ENCODE results near the gene CCDC169.

CCDC169 gene

DNA sequence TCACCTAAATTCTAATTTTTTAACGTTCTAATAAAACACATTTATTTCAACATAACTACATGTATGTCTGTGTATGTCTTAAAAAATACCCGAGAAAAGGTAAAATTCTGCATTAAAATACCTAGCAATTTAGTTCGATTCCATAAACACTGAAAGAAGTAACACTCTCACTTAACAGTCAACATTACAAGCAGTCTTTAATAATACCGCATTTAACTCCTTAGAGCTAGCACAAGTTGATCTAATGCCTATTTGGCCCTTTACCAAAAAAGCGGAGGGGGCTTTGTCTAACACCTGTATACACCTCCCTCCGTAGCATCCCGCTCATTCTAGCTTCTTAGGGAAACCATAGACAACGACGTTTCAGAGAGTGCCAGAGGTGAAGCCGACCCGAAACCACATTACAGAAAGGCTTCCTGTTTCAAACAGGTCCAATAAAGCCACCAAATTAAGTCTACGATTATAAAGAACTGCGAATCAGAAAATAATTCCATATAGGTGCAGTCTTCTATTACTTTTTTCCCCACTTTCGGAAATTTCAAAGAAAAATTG lies 47.3 kb upstream of the CCDC169 start:
- Histone ChIP-seq H3K4me1 (ENCODE audit: control insufficient read depth in 2 of 2, insufficient read depth in 1 of 2, low read depth in 1 of 2, low read length in 2 of 2) (no peaks in the 10 kb centered on the region), H3K79me1 (ENCODE audit: low read depth, low read length) (peaks cover 2% of the 10 kb centered on the region), H2BK12ac (ENCODE audit: low read length) (no peak overlapping the region), H3K27me3 (ENCODE audit: control insufficient read depth in 3 of 3, insufficient read depth in 3 of 3, low read depth in 1 of 3, low read length in 3 of 3) (no peaks in the 10 kb centered on the region), H2AFZ (ENCODE audit: low read length) (peak overlapping the region; percentile 98), H3K36me3 (replicated peaks in 1 of 2; ENCODE audit: control insufficient read depth in 2 of 2, insufficient read depth in 2 of 2, low read length in 2 of 2) (no peaks in the 10 kb centered on the region), H3K23ac (ENCODE audit: low read depth, low read length, poor library complexity) (no peak overlapping the region), H3K4me2 (ENCODE audit: insufficient read depth, low read length, poor library complexity, severe bottlenecking) (peak overlapping the region; percentile 55), H3K14ac (ENCODE audit: low read length) (no peak overlapping the region), H3K9me3 (replicated peaks in 1 of 2; ENCODE audit: control insufficient read depth in 2 of 2, insufficient read depth in 1 of 2, low read depth in 1 of 2, low read length in 2 of 2) (no peaks in the 10 kb centered on the region), H3K4me3 (ENCODE audit: low read length in 2 of 2) (peak overlapping the region; percentile 23 to 93), H2BK5ac (ENCODE audit: low read length) (no peak overlapping the region), H3K18ac (ENCODE audit: low read length) (no peak overlapping the region), H3K4ac (ENCODE audit: low read length) (no peak overlapping the region), H2AK5ac (ENCODE audit: low read depth, low read length) (no peak overlapping the region), H2BK120ac (ENCODE audit: low read depth, low read length) (no peak overlapping the region), H2BK15ac (ENCODE audit: low read length) (no peak overlapping the region), H4K91ac (ENCODE audit: low read depth, low read length, poor library complexity) (no peak overlapping the region), H3K9ac (ENCODE audit: low read depth, low read length, poor library complexity) (no peak overlapping the region), H4K8ac (ENCODE audit: low read depth, low read length) (no peak overlapping the region), H3K27ac (replicated peaks; ENCODE audit: low read length) (no peak overlapping the region)
- DNase-seq (ENCODE audit: low spot score), result no peak
- WGBS, 2 donors (ENCODE audit: extremely low coverage in 2 of 2, insufficient read length in 2 of 2, insufficient replicate concordance in 1 of 2), result 100% methylated on average over 1 of the region's 14 CpGs; no CpG with 5 or more reads in 1 of the 2 donors

DNA sequence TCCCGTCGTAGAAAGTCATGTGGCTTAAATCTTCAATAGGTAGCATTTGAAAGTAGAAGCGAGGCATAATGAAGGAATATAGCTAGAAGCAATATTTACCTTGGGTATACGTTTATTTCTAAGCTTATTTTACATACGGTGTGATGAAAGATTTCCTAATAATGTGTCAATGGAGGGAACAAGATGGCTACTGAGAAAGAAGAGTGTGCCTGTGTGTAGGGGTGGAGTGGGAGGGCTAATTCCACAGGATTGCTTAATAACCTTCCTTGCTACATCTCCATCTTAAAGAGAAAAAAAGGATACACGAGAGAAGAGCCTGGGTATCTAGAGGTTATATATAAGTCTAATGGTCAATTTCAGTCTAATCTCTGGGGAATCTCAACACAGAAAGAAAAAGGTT lies 46.6 kb upstream of the CCDC169 start:
- Histone ChIP-seq H3K4me2 (ENCODE audit: insufficient read depth, low read length, poor library complexity, severe bottlenecking) (no peak overlapping the region), H4K8ac (ENCODE audit: low read depth, low read length) (no peak overlapping the region), H2AFZ (ENCODE audit: low read length) (no peak overlapping the region), H3K79me1 (ENCODE audit: low read depth, low read length) (peaks cover 2% of the 10 kb centered on the region), H3K9me3 (replicated peaks in 1 of 2; ENCODE audit: control insufficient read depth in 2 of 2, insufficient read depth in 1 of 2, low read depth in 1 of 2, low read length in 2 of 2) (no peaks in the 10 kb centered on the region), H3K4me3 (ENCODE audit: low read length in 2 of 2) (peak overlapping the region in 1 of 2 donors; percentile 93), H3K9ac (ENCODE audit: low read depth, low read length, poor library complexity) (no peak overlapping the region), H3K18ac (ENCODE audit: low read length) (no peak overlapping the region), H3K36me3 (replicated peaks in 1 of 2; ENCODE audit: control insufficient read depth in 2 of 2, insufficient read depth in 2 of 2, low read length in 2 of 2) (no peaks in the 10 kb centered on the region), H2AK5ac (ENCODE audit: low read depth, low read length) (no peak overlapping the region), H3K4ac (ENCODE audit: low read length) (no peak overlapping the region), H3K27ac (replicated peaks; ENCODE audit: low read length) (no peak overlapping the region), H3K23ac (ENCODE audit: low read depth, low read length, poor library complexity) (no peak overlapping the region), H4K91ac (ENCODE audit: low read depth, low read length, poor library complexity) (no peak overlapping the region), H2BK15ac (ENCODE audit: low read length) (no peak overlapping the region), H3K14ac (ENCODE audit: low read length) (no peak overlapping the region), H2BK120ac (ENCODE audit: low read depth, low read length) (no peak overlapping the region), H2BK12ac (ENCODE audit: low read length) (no peak overlapping the region), H3K4me1 (ENCODE audit: control insufficient read depth in 2 of 2, insufficient read depth in 1 of 2, low read depth in 1 of 2, low read length in 2 of 2) (no peaks in the 10 kb centered on the region), H2BK5ac (ENCODE audit: low read length) (no peak overlapping the region), H3K27me3 (ENCODE audit: control insufficient read depth in 3 of 3, insufficient read depth in 3 of 3, low read depth in 1 of 3, low read length in 3 of 3) (no peaks in the 10 kb centered on the region)
- DNase-seq (ENCODE audit: low spot score), result no peak
- WGBS, 2 donors (ENCODE audit: extremely low coverage in 2 of 2, insufficient read length in 2 of 2, insufficient replicate concordance in 1 of 2), result no CpG with 5 or more reads among the region's 6 CpGs

DNA sequence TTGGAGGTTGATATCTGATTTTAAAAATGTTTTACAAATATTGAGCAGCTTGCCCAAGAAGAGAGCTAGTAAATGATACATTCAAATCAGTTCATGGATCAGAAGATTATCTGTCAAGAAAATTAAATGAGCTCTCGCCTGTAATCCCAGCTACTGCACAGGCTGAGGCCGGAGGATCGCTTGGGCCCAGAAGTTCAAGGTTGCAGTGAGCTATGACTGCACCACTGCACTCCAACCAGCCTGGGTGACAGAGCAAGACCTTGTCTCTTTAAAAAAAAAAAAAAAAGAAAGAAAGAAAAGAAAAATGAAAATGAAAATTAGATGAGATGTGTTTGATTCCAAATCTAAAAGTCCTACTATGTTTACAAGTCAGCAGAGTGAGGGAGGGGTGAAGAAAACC lies 46.2 kb upstream of the CCDC169 start:
- H3K79me1 ChIP-seq (ENCODE audit: low read depth, low read length), result peaks cover 2% of the 10 kb centered on the region
- H2BK12ac ChIP-seq (ENCODE audit: low read length), result no peak overlapping the region
- no peak overlapping the region for H2AK5ac ChIP-seq (ENCODE audit: low read depth, low read length)
- no peak overlapping the region for H3K23ac ChIP-seq (ENCODE audit: low read depth, low read length, poor library complexity)
- H3K27ac ChIP-seq (replicated peaks; ENCODE audit: low read length), result no peak overlapping the region
- H3K27me3 ChIP-seq (ENCODE audit: control insufficient read depth in 3 of 3, insufficient read depth in 3 of 3, low read depth in 1 of 3, low read length in 3 of 3), result no peaks in the 10 kb centered on the region
- no peaks in the 10 kb centered on the region for H3K9me3 ChIP-seq (replicated peaks in 1 of 2; ENCODE audit: control insufficient read depth in 2 of 2, insufficient read depth in 1 of 2, low read depth in 1 of 2, low read length in 2 of 2)
- no peak for DNase-seq (ENCODE audit: low spot score)
- no peak overlapping the region for H2BK120ac ChIP-seq (ENCODE audit: low read depth, low read length)
- WGBS, 2 donors (ENCODE audit: extremely low coverage in 2 of 2, insufficient read length in 2 of 2, insufficient replicate concordance in 1 of 2), result no CpG with 5 or more reads among the region's 3 CpGs
- peaks cover 0 to under 1% of the 10 kb centered on the region in 2 donors for H3K4me1 ChIP-seq (ENCODE audit: control insufficient read depth in 2 of 2, insufficient read depth in 1 of 2, low read depth in 1 of 2, low read length in 2 of 2)
- H3K14ac ChIP-seq (ENCODE audit: low read length), result no peak overlapping the region
- H3K4me2 ChIP-seq (ENCODE audit: insufficient read depth, low read length, poor library complexity, severe bottlenecking), result no peak overlapping the region
- no peak overlapping the region for H4K91ac ChIP-seq (ENCODE audit: low read depth, low read length, poor library complexity)
- H2BK5ac ChIP-seq (ENCODE audit: low read length), result no peak overlapping the region
- H4K8ac ChIP-seq (ENCODE audit: low read depth, low read length), result no peak overlapping the region
- H3K18ac ChIP-seq (ENCODE audit: low read length), result no peak overlapping the region
- H3K36me3 ChIP-seq (replicated peaks in 1 of 2; ENCODE audit: control insufficient read depth in 2 of 2, insufficient read depth in 2 of 2, low read length in 2 of 2), result no peaks in the 10 kb centered on the region
- H3K4ac ChIP-seq (ENCODE audit: low read length), result no peak overlapping the region
- H3K4me3 ChIP-seq (ENCODE audit: low read length in 2 of 2), result peak overlapping the region in 1 of 2 donors; percentile 93
- no peak overlapping the region for H3K9ac ChIP-seq (ENCODE audit: low read depth, low read length, poor library complexity)
- H2BK15ac ChIP-seq (ENCODE audit: low read length), result no peak overlapping the region
- H2AFZ ChIP-seq (ENCODE audit: low read length), result no peak overlapping the region

DNA sequence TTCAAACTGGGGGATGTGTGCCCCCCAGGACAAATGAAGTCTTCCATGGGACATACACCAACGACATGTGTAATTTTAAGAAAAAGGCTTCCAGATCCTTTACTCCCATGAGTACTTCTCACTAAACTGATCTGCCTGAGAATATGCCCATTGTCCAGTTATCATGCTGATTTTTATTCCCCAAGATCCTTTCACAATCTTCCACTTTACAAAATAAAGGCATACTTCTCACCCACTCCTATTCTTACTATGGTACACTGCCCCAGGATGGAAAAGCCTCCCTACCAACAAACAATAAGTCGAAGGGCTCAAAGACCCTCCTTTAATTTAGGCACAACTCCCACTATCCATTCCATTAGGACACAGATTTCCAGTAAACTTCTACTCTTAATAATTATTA lies 45.1 kb upstream of the CCDC169 start:
- Histone ChIP-seq H3K36me3 (replicated peaks in 1 of 2; ENCODE audit: control insufficient read depth in 2 of 2, insufficient read depth in 2 of 2, low read length in 2 of 2) (no peaks in the 10 kb centered on the region), H3K4me1 (ENCODE audit: control insufficient read depth in 2 of 2, insufficient read depth in 1 of 2, low read depth in 1 of 2, low read length in 2 of 2) (peaks cover 0 to 3% of the 10 kb centered on the region in 2 donors), H2BK12ac (ENCODE audit: low read length) (no peak overlapping the region), H3K4ac (ENCODE audit: low read length) (no peak overlapping the region), H2BK5ac (ENCODE audit: low read length) (no peak overlapping the region), H3K27me3 (ENCODE audit: control insufficient read depth in 3 of 3, insufficient read depth in 3 of 3, low read depth in 1 of 3, low read length in 3 of 3) (no peaks in the 10 kb centered on the region), H3K9ac (ENCODE audit: low read depth, low read length, poor library complexity) (no peak overlapping the region), H2AFZ (ENCODE audit: low read length) (no peak overlapping the region), H3K4me2 (ENCODE audit: insufficient read depth, low read length, poor library complexity, severe bottlenecking) (no peak overlapping the region), H2BK15ac (ENCODE audit: low read length) (no peak overlapping the region), H3K18ac (ENCODE audit: low read length) (no peak overlapping the region), H3K4me3 (ENCODE audit: low read length in 2 of 2) (no peak overlapping the region), H3K79me1 (ENCODE audit: low read depth, low read length) (peaks cover 2% of the 10 kb centered on the region), H3K23ac (ENCODE audit: low read depth, low read length, poor library complexity) (no peak overlapping the region), H3K9me3 (replicated peaks in 1 of 2; ENCODE audit: control insufficient read depth in 2 of 2, insufficient read depth in 1 of 2, low read depth in 1 of 2, low read length in 2 of 2) (peaks cover 0 to 3% of the 10 kb centered on the region in 2 donors), H2AK5ac (ENCODE audit: low read depth, low read length) (no peak overlapping the region), H4K91ac (ENCODE audit: low read depth, low read length, poor library complexity) (no peak overlapping the region), H3K14ac (ENCODE audit: low read length) (no peak overlapping the region), H3K27ac (replicated peaks; ENCODE audit: low read length) (no peak overlapping the region), H4K8ac (ENCODE audit: low read depth, low read length) (no peak overlapping the region), H2BK120ac (ENCODE audit: low read depth, low read length) (no peak overlapping the region)
- WGBS, 2 donors (ENCODE audit: extremely low coverage in 2 of 2, insufficient read length in 2 of 2, insufficient replicate concordance in 1 of 2), result no CpG with 5 or more reads among the region's 2 CpGs
- no peak for DNase-seq (ENCODE audit: low spot score)

All from neuronal stem cell (in vitro differentiated cells).